H9 (cell line): Measurements from ENCODE around the gene BSN. TPM values are rescaled to one million over a fixed set of nuclear protein-coding genes. Genes with fewer than 3 reads are reported as not detected.
"Not testable (repeated sequence)": the region's sequence is repeated elsewhere in the genome, so short reads cannot be mapped to it uniquely, and the experiment has no call there.

ENCODE experiments used
- DNase-seq: peaks from one replicate; pipeline ENCODE4 v3.0.0-alpha.2; 2017
- H2AFZ ChIP-seq: one replicate; pipeline ENCODE4 v1.6.1; 2013; ENCODE audit warnings: mild to moderate bottlenecking, low read length, control low read depth, moderate library complexity
- H2AK5ac ChIP-seq: 2 replicates; pipeline ENCODE4 v1.6.1; 2013; ENCODE audit warnings: low read length, control low read depth, mixed read lengths; ENCODE audit not compliant: insufficient read length
- H2BK120ac ChIP-seq: one replicate; pipeline ENCODE4 v1.6.1; 2013; ENCODE audit warnings: low read depth, mild to moderate bottlenecking, low read length, control low read depth, inconsistent platforms; ENCODE audit not compliant: poor library complexity, severe bottlenecking
- H2BK12ac ChIP-seq: 2 replicates; pipeline ENCODE4 v1.6.1; 2013; ENCODE audit warnings: low read length, control low read depth, mixed read lengths, low read depth; ENCODE audit not compliant: insufficient read length
- H2BK15ac ChIP-seq: 2 replicates; pipeline ENCODE4 v1.6.1; 2013; ENCODE audit warnings: low read depth, low read length, control low read depth
- H2BK20ac ChIP-seq: one replicate; pipeline ENCODE4 v1.6.1; 2013; ENCODE audit warnings: low read depth, mild to moderate bottlenecking, low read length, control low read depth, inconsistent platforms; ENCODE audit not compliant: poor library complexity, severe bottlenecking
- H2BK5ac ChIP-seq: 2 replicates; pipeline ENCODE4 v1.6.1; 2013; ENCODE audit warnings: low read length, control low read depth, mixed read lengths; ENCODE audit not compliant: insufficient read length
- H3K14ac ChIP-seq: 2 replicates; pipeline ENCODE4 v1.6.1; 2013; ENCODE audit warnings: low read length, control low read depth; ENCODE audit not compliant: insufficient read depth
- H3K18ac ChIP-seq: 2 replicates; pipeline ENCODE4 v1.6.1; 2013; ENCODE audit warnings: low read depth, mild to moderate bottlenecking, mixed read lengths, low read length, control low read depth; ENCODE audit not compliant: insufficient read length
- H3K23ac ChIP-seq: 2 replicates; pipeline ENCODE4 v1.6.1; 2013; ENCODE audit warnings: low read length, control low read depth, mixed read lengths, low read depth; ENCODE audit not compliant: insufficient read length
- H3K23me2 ChIP-seq: 2 replicates; pipeline ENCODE4 v1.6.1; 2013; ENCODE audit warnings: low read depth, mild to moderate bottlenecking, mixed read lengths, low read length, control low read depth; ENCODE audit not compliant: insufficient read length, poor library complexity, severe bottlenecking
- H3K27ac ChIP-seq: 2 replicates; pipeline ENCODE4 v1.5.1; 2013; ENCODE audit warnings: low read length, control low read depth, mixed read lengths, low read depth; ENCODE audit not compliant: insufficient read length
- H3K27me3 ChIP-seq: 2 replicates; pipeline ENCODE4 v1.6.1; 2013; ENCODE audit warnings: low read length, control low read depth, inconsistent platforms; ENCODE audit not compliant: insufficient read depth
- H3K4ac ChIP-seq: 2 replicates; pipeline ENCODE4 v1.6.1; 2013; ENCODE audit warnings: low read depth, mild to moderate bottlenecking, control low read depth, inconsistent platforms, low read length, moderate library complexity
- H3K4me1 ChIP-seq: 2 replicates; pipeline ENCODE4 v1.6.1; 2013; ENCODE audit warnings: low read length, control low read depth, inconsistent platforms; ENCODE audit not compliant: insufficient read depth
- H3K4me2 ChIP-seq: 2 replicates; pipeline ENCODE4 v1.6.1; 2013; ENCODE audit warnings: low read length, control low read depth, mixed read lengths; ENCODE audit not compliant: insufficient read length, insufficient read depth
- H3K56ac ChIP-seq: 2 replicates; pipeline ENCODE4 v1.6.1; 2013; ENCODE audit warnings: low read depth, mild to moderate bottlenecking, mixed read lengths, low read length, control low read depth; ENCODE audit not compliant: insufficient read length
- H3K79me1 ChIP-seq: 2 replicates; pipeline ENCODE4 v1.6.1; 2013; ENCODE audit warnings: low read depth, mild to moderate bottlenecking, moderate library complexity, low read length, control low read depth, inconsistent platforms; ENCODE audit not compliant: insufficient read depth, poor library complexity, severe bottlenecking
- H3K79me2 ChIP-seq: 2 replicates; pipeline ENCODE4 v1.6.1; 2013; ENCODE audit warnings: low read length, control low read depth, inconsistent platforms; ENCODE audit not compliant: insufficient read depth
- H3K9ac ChIP-seq: 2 replicates; pipeline ENCODE4 v1.6.1; 2013; ENCODE audit warnings: low read length, control low read depth, mixed read lengths; ENCODE audit not compliant: insufficient read length; ENCODE audit errors: extremely low read depth
- H3K9me3 ChIP-seq: one replicate; pipeline ENCODE4 v1.6.1; 2013; ENCODE audit warnings: low read depth, low read length, inconsistent platforms; ENCODE audit not compliant: control insufficient read depth
- H3T11ph ChIP-seq: one replicate; pipeline ENCODE4 v1.6.1; 2013; ENCODE audit warnings: mild to moderate bottlenecking, low read length, control low read depth, inconsistent platforms
- H4K20me1 ChIP-seq: one replicate; pipeline ENCODE4 v1.6.1; 2013; ENCODE audit not compliant: control insufficient read depth, insufficient read length, insufficient read depth
- H4K5ac ChIP-seq: 2 replicates; pipeline ENCODE4 v1.6.1; 2013; ENCODE audit warnings: low read depth, mild to moderate bottlenecking, mixed read lengths, low read length, control low read depth; ENCODE audit not compliant: insufficient read length
- H4K8ac ChIP-seq: replicated peaks from 2 replicates; pipeline ENCODE4 v1.6.1; 2013; ENCODE audit warnings: low read length, control low read depth, mixed read lengths, low read depth; ENCODE audit not compliant: insufficient read length
- H4K91ac ChIP-seq: 2 replicates; pipeline ENCODE4 v1.6.1; 2013; ENCODE audit warnings: low read depth, mild to moderate bottlenecking, moderate library complexity, mixed read lengths, low read length, control low read depth; ENCODE audit not compliant: insufficient read length
- H3K27ac Mint-ChIP-seq, 3 experiments: 2 replicates in 2 of 3; 3 replicates in 1 of 3; pipeline ENCODE4 v1.8.0; 2020 to 2021; ENCODE audit warnings: mixed read lengths in 3 of 3, mild to moderate bottlenecking in 1 of 3, moderate library complexity in 1 of 3
- H3K27me3 Mint-ChIP-seq: 2 replicates; pipeline ENCODE4 v1.8.0; 2021; ENCODE audit warnings: low read depth, mild to moderate bottlenecking, moderate library complexity, mixed read lengths
- H3K36me3 Mint-ChIP-seq, 3 experiments: 2 replicates in 2 of 3; 3 replicates in 1 of 3; pipeline ENCODE4 v1.8.0; 2020 to 2021; ENCODE audit warnings: low read depth in 3 of 3, mixed read lengths in 3 of 3; ENCODE audit not compliant: insufficient read depth in 1 of 3
- H3K4me1 Mint-ChIP-seq, 2 experiments: 2 replicates each; pipeline ENCODE4 v1.8.0; 2020; ENCODE audit warnings: mixed read lengths in 2 of 2
- H3K4me3 Mint-ChIP-seq, 2 experiments: 2 replicates in 1 of 2; 3 replicates in 1 of 2; pipeline ENCODE4 v1.8.0; 2020 to 2021; ENCODE audit warnings: mild to moderate bottlenecking in 2 of 2, mixed read lengths in 2 of 2, moderate library complexity in 1 of 2
- H3K9me3 Mint-ChIP-seq, 2 experiments: 2 replicates in 1 of 2; 3 replicates in 1 of 2; pipeline ENCODE4 v1.8.0; 2020; ENCODE audit warnings: mild to moderate bottlenecking in 2 of 2, mixed read lengths in 2 of 2, moderate library complexity in 1 of 2
- WGBS: extraction: QIAGEN DNeasy Blood & Tissue Kit; methylation state at CpG from one replicate; pipeline ENCODE4 v1.1.7; 2013; ENCODE audit warnings: missing lambda C conversion rate, low lambda C conversion rate, mixed read lengths; ENCODE audit not compliant: insufficient read length; ENCODE audit errors: extremely low coverage; 5-methylcytosine and 5-hydroxymethylcytosine counted together
- total RNA-seq: library from RNA; stranded (reverse); gene quantifications from 2 replicates; pipeline ENCODE4 v1.2.1, GENCODE V29; 2021

Gene BSN
- total RNA-seq, 1 experiment from 2014 or later, result 2.4 TPM

GRCh38 chr3:49685846-49686245 is 131.6 kb downstream of the BSN start:
- H3K27ac ChIP-seq, H4K8ac ChIP-seq, H2BK12ac ChIP-seq, H3K18ac ChIP-seq, H3K9me3 ChIP-seq, H2AK5ac ChIP-seq, H4K91ac ChIP-seq, H3K23me2 ChIP-seq, H3K27me3 ChIP-seq, H3K9me3 Mint-ChIP-seq, H3K56ac ChIP-seq, H3K9ac ChIP-seq, H2BK5ac ChIP-seq, H3K27ac Mint-ChIP-seq, H3K14ac ChIP-seq, H3K79me1 ChIP-seq, H3K4me1 ChIP-seq, H3K27me3 Mint-ChIP-seq, H2BK15ac ChIP-seq, H3K4ac ChIP-seq, H2BK20ac ChIP-seq, H2AFZ ChIP-seq, DNase-seq, H3K23ac ChIP-seq, H2BK120ac ChIP-seq, H4K5ac ChIP-seq, H4K20me1 ChIP-seq, H3T11ph ChIP-seq, H3K79me2 ChIP-seq: not testable (repeated sequence)
- Mint-ChIP-seq H3K36me3 (peaks cover 11 to 32% (median 28%) of the 10 kb centered on the region in 3 experiments; a peak in 6 of 7 replicates), H3K4me1 (peaks cover 20 to 30% of the 10 kb centered on the region in 2 experiments), H3K4me3 (peak overlapping the region; percentile 74 to 86; a peak in 4 of 5 replicates)
- H3K4me2 ChIP-seq, result peak overlapping the region; percentile 24
- no CpG with 5 or more reads among the region's 36 CpGs for WGBS
